GM23338 (cell line): Measurements from ENCODE around the gene SCGB2B2. TPM values are rescaled to one million over a fixed set of nuclear protein-coding genes. Genes with fewer than 3 reads are reported as not detected.

Source experiments
- ATAC-seq: fragments of 200-7000 bp; cut with Tn5 transposase; 3 replicates; pipeline ENCODE4 v1.9.1; 2020
- DNase-seq: peaks from one replicate; pipeline ENCODE4 v3.0.0-alpha.2; 2015; ENCODE audit warnings: low spot score
- H2AFZ ChIP-seq: fragments of 200-600 bp; sonication (generic); 2 replicates; pipeline ENCODE4 v1.8.0; 2016; ENCODE audit warnings: antibody characterized with exemption, mild to moderate bottlenecking, moderate library complexity
- H3F3A ChIP-seq: fragments of 200-600 bp; sonication (generic); replicated peaks from 2 replicates; pipeline ENCODE4 v1.8.0; 2017; ENCODE audit warnings: antibody characterized with exemption, mixed run types, low read depth
- H3K27ac ChIP-seq: fragments of 200-600 bp; sonication (generic); 2 replicates; pipeline ENCODE4 v1.6.1; 2016; ENCODE audit warnings: low read depth
- H3K27me3 ChIP-seq: fragments of 200-600 bp; sonication (generic); 2 replicates; pipeline ENCODE4 v1.8.0; 2016; ENCODE audit warnings: mild to moderate bottlenecking, mixed run types, moderate library complexity; ENCODE audit not compliant: insufficient read depth
- H3K36me3 ChIP-seq: fragments of 200-600 bp; sonication (generic); 2 replicates; pipeline ENCODE4 v1.8.0; 2016; ENCODE audit warnings: mild to moderate bottlenecking; ENCODE audit not compliant: insufficient read depth
- H3K4me1 ChIP-seq: fragments of 200-600 bp; sonication (generic); 2 replicates; pipeline ENCODE4 v1.8.0; 2016; ENCODE audit warnings: mild to moderate bottlenecking, moderate library complexity; ENCODE audit not compliant: insufficient read depth
- H3K4me2 ChIP-seq: fragments of 200-600 bp; sonication (generic); 2 replicates; pipeline ENCODE4 v1.7.1; 2017; ENCODE audit warnings: mixed run types
- H3K4me3 ChIP-seq: fragments of 200-600 bp; sonication (generic); 2 replicates; pipeline ENCODE4 v1.6.1; 2016; ENCODE audit warnings: mixed run types
- H3K79me2 ChIP-seq: fragments of 200-600 bp; sonication (generic); replicated peaks from 2 replicates; pipeline ENCODE4 v1.8.0; 2017; ENCODE audit warnings: mild to moderate bottlenecking; ENCODE audit not compliant: insufficient read depth
- H3K9me2 ChIP-seq: fragments of 200-600 bp; sonication (generic); 2 replicates; pipeline ENCODE4 v1.8.0; 2017; ENCODE audit not compliant: insufficient read depth
- H4K20me1 ChIP-seq: fragments of 200-600 bp; sonication (generic); replicated peaks from 2 replicates; pipeline ENCODE4 v1.8.0; 2017; ENCODE audit warnings: mild to moderate bottlenecking; ENCODE audit not compliant: insufficient read depth
- H3K27ac Mint-ChIP-seq: 2 replicates; pipeline ENCODE4 v1.8.0; 2020; ENCODE audit warnings: inconsistent platforms, mild to moderate bottlenecking, moderate library complexity, mixed read lengths
- H3K27me3 Mint-ChIP-seq: 3 replicates; pipeline ENCODE4 v1.8.0; 2022; ENCODE audit warnings: low read depth, mild to moderate bottlenecking, moderate library complexity, mixed read lengths, inconsistent platforms; ENCODE audit not compliant: insufficient read depth, poor library complexity
- H3K36me3 Mint-ChIP-seq: 3 replicates; pipeline ENCODE4 v1.8.0; 2021; ENCODE audit warnings: low read depth, mild to moderate bottlenecking, inconsistent platforms, moderate library complexity, mixed read lengths
- H3K4me1 Mint-ChIP-seq: 3 replicates; pipeline ENCODE4 v1.8.0; 2020; ENCODE audit warnings: mild to moderate bottlenecking, inconsistent platforms, mixed read lengths
- H3K4me3 Mint-ChIP-seq: 3 replicates; pipeline ENCODE4 v1.8.0; 2021; ENCODE audit warnings: moderate library complexity, mild to moderate bottlenecking, inconsistent platforms, mixed read lengths
- H3K9me3 Mint-ChIP-seq: 3 replicates; pipeline ENCODE4 v1.8.0; 2020; ENCODE audit warnings: moderate library complexity, mild to moderate bottlenecking, inconsistent platforms, mixed read lengths
- CREB1 ChIP-seq: fragments of 250-450 bp; sonication (Bioruptor Pico); IDR thresholded peaks from 2 replicates; pipeline ENCODE4 v1.5.0; 2020; ENCODE audit warnings: low read depth, mild to moderate bottlenecking, moderate library complexity
- EZH2 ChIP-seq: fragments of 200-600 bp; sonication (generic); IDR thresholded peaks from one replicate; pipeline ENCODE4 v1.8.0; 2017; ENCODE audit warnings: antibody characterized with exemption, mild to moderate bottlenecking, low read depth; ENCODE audit not compliant: unreplicated experiment
- JUNB ChIP-seq: IDR thresholded peaks from one replicate; pipeline ENCODE4 v1.6.1; 2016; ENCODE audit warnings: antibody characterized with exemption; ENCODE audit not compliant: unreplicated experiment
- POLR2AphosphoS5 ChIP-seq: IDR thresholded peaks from 2 replicates; pipeline ENCODE4 v1.6.1; 2016; ENCODE audit warnings: antibody characterized with exemption, low read depth
- ZNF331 ChIP-seq: fragments of 250-450 bp; sonication (Bioruptor Pico); IDR thresholded peaks from 2 replicates; pipeline ENCODE4 v1.5.0; 2020; ENCODE audit warnings: low read depth, mild to moderate bottlenecking, moderate library complexity
- polyA plus RNA-seq: library from polyadenylated mRNA; unstranded; fragments of >200 nt; fragmentation: Nextera tagmentation; extraction: Ambion mirVana; gene quantifications from 2 replicates; pipeline ENCODE4 v1.2.1, GENCODE V29; 2016
- total RNA-seq: library from RNA; depleted of rRNA; stranded (reverse); fragments of >200 nt; shearing (Covaris generic); gene quantifications from 2 replicates; pipeline ENCODE4 v1.2.3, GENCODE V29; 2014
- TF ChIP-seq, protein P1 (sequence below): IDR thresholded peaks from one replicate; pipeline ENCODE4 v1.6.1; 2018; ENCODE audit warnings: antibody characterized with exemption; ENCODE audit not compliant: unreplicated experiment
- TF ChIP-seq, protein P2 (sequence below), 2 experiments: fragments of 200-600 bp in 1 of 2; sonication (generic) in 1 of 2; conservative IDR thresholded peaks; 2 replicates each; pipeline versions ENCODE4 v1.5.1 to v1.6.1; 2016 to 2017; ENCODE audit warnings: antibody characterized with exemption in 2 of 2, low read depth in 2 of 2, mild to moderate bottlenecking in 2 of 2, moderate library complexity in 1 of 2
- TF ChIP-seq, protein P3 (sequence below): IDR thresholded peaks from 2 replicates; pipeline ENCODE4 v1.6.1; 2016; ENCODE audit warnings: antibody characterized with exemption

Gene SCGB2B2
- total and polyA plus RNA-seq, 2 experiments from 2014 or later: 0.28 TPM; not detected in 1

DNA sequence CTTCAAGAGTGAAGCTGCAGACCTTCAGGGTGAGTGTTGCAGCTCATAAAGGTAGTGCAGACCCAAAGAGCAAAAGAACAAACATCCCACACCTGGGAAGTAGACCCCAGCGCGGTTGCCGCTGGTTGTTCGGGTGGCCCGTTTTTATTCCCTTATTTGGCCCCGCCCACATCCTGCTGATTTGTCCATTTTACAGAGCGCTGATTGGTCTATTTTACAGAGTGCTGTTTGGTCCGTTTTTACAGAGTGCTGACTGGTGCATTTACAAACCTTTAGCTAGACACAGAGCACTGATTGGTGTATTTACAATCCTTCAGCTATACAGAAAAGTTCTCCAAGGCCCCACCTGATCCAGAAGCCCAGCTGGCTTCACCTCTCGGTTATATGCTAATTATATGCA is 1.0 kb downstream of the SCGB2B2 start (continued):
- TF ChIP-seq, protein P1, sequence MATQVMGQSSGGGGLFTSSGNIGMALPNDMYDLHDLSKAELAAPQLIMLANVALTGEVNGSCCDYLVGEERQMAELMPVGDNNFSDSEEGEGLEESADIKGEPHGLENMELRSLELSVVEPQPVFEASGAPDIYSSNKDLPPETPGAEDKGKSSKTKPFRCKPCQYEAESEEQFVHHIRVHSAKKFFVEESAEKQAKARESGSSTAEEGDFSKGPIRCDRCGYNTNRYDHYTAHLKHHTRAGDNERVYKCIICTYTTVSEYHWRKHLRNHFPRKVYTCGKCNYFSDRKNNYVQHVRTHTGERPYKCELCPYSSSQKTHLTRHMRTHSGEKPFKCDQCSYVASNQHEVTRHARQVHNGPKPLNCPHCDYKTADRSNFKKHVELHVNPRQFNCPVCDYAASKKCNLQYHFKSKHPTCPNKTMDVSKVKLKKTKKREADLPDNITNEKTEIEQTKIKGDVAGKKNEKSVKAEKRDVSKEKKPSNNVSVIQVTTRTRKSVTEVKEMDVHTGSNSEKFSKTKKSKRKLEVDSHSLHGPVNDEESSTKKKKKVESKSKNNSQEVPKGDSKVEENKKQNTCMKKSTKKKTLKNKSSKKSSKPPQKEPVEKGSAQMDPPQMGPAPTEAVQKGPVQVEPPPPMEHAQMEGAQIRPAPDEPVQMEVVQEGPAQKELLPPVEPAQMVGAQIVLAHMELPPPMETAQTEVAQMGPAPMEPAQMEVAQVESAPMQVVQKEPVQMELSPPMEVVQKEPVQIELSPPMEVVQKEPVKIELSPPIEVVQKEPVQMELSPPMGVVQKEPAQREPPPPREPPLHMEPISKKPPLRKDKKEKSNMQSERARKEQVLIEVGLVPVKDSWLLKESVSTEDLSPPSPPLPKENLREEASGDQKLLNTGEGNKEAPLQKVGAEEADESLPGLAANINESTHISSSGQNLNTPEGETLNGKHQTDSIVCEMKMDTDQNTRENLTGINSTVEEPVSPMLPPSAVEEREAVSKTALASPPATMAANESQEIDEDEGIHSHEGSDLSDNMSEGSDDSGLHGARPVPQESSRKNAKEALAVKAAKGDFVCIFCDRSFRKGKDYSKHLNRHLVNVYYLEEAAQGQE: no peak
- TF ChIP-seq POLR2AphosphoS5 (no peak), JUNB (no peak)

DNA sequence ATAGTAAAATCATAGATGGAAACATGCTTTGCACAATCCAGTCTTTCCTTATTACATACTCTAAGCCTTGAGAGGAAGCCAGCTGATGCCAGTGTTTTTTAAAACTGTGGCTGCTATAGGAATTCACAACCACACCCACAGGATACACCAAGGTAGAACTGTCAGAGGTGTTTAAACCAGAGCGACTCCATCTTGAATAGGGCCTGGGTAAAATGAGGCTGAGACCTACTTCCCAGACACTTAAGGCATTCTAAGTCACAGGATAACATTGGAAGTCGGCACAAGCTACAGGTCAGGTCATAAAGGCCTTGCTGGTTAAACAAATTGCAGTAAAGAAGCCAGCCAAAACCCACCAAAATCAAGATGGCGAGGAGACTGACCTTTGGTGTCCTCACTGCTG is 1.7 kb downstream of the SCGB2B2 start:
- peaks cover 19% of the 10 kb centered on the region for H3K36me3 Mint-ChIP-seq
- Histone ChIP-seq H3K4me1 (peaks cover 16% of the 10 kb centered on the region), H3K36me3 (peaks cover 2% of the 10 kb centered on the region; the same call in 1 of the 2 replicates), H2AFZ (no peak overlapping the region), H3K79me2 (no peaks in the 10 kb centered on the region; the same call in 1 of the 2 replicates), H4K20me1 (no peaks in the 10 kb centered on the region), H3F3A (no peaks in the 10 kb centered on the region), H3K4me2 (no peak overlapping the region), H3K27me3 (peaks cover 14% of the 10 kb centered on the region; the same call in 1 of the 2 replicates), H3K4me3 (no peak overlapping the region), H3K9me2 (peaks cover 7% of the 10 kb centered on the region; the same call in 1 of the 2 replicates), H3K27ac (no peak overlapping the region)
- no peak for ATAC-seq
- DNase-seq: no peak
- H3K27ac Mint-ChIP-seq: no peak overlapping the region
- no peak overlapping the region for H3K4me3 Mint-ChIP-seq
- no peaks in the 10 kb centered on the region; the same call in 2 of the 3 replicates for H3K9me3 Mint-ChIP-seq
- peaks cover 9% of the 10 kb centered on the region for H3K27me3 Mint-ChIP-seq
- peaks cover 11% of the 10 kb centered on the region; the same call in 2 of the 3 replicates for H3K4me1 Mint-ChIP-seq
- TF ChIP-seq ZNF331: no peak
- TF ChIP-seq EZH2: no peak
- TF ChIP-seq, protein P2, sequence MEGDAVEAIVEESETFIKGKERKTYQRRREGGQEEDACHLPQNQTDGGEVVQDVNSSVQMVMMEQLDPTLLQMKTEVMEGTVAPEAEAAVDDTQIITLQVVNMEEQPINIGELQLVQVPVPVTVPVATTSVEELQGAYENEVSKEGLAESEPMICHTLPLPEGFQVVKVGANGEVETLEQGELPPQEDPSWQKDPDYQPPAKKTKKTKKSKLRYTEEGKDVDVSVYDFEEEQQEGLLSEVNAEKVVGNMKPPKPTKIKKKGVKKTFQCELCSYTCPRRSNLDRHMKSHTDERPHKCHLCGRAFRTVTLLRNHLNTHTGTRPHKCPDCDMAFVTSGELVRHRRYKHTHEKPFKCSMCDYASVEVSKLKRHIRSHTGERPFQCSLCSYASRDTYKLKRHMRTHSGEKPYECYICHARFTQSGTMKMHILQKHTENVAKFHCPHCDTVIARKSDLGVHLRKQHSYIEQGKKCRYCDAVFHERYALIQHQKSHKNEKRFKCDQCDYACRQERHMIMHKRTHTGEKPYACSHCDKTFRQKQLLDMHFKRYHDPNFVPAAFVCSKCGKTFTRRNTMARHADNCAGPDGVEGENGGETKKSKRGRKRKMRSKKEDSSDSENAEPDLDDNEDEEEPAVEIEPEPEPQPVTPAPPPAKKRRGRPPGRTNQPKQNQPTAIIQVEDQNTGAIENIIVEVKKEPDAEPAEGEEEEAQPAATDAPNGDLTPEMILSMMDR (conservative IDR thresholded peaks at IDR 0.05; ENCODE audit: low read depth in 2 of 2): no peak
- no peak for TF ChIP-seq JUNB
- TF ChIP-seq, protein P3, sequence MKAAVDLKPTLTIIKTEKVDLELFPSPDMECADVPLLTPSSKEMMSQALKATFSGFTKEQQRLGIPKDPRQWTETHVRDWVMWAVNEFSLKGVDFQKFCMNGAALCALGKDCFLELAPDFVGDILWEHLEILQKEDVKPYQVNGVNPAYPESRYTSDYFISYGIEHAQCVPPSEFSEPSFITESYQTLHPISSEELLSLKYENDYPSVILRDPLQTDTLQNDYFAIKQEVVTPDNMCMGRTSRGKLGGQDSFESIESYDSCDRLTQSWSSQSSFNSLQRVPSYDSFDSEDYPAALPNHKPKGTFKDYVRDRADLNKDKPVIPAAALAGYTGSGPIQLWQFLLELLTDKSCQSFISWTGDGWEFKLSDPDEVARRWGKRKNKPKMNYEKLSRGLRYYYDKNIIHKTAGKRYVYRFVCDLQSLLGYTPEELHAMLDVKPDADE: no peak
- TF ChIP-seq, protein P1: no peak
- no peak for TF ChIP-seq CREB1
